Activated CD8-positive, alpha-beta memory T cell treated with anti-CD3 and anti-CD28 coated beads for 1 hour (primary cell): ENCODE results near the gene PHF2.
"Not testable (repeated sequence)": the region's sequence is repeated elsewhere in the genome, so short reads cannot be mapped to it uniquely, and the experiment has no call there.

ENCODE experiments used
- DNase-seq, 2 donors: peaks; one replicate each; pipeline ENCODE4 v3.0.0-alpha.2; 2020; ENCODE audit warnings: low read depth in 1 of 2; ENCODE audit errors: extremely low read depth in 1 of 2

Gene PHF2

GRCh38 chr9:93662952-93663572 is 86.7 kb downstream of the PHF2 start:
- no peak for DNase-seq

GRCh38 chr9:93663877-93664548 is 87.6 kb downstream of the PHF2 start:
- no peak for DNase-seq

- no peak for DNase-seq
Observed at GRCh38 chr9:93664549-93665120, 88.3 kb downstream of the PHF2 start.

GRCh38 chr9:93665128-93665636 is 88.8 kb downstream of the PHF2 start:
- no peak for DNase-seq

- DNase-seq = no peak
Observed at GRCh38 chr9:93665637-93666438, 89.5 kb downstream of the PHF2 start.

GRCh38 chr9:93666439-93666784 is 90.0 kb downstream of the PHF2 start:
- DNase-seq = not testable (repeated sequence)

- no peak for DNase-seq
Observed at GRCh38 chr9:93667006-93667405, 90.6 kb downstream of the PHF2 start.

- DNase-seq = no peak
Observed at GRCh38 chr9:93667627-93668026, 91.2 kb downstream of the PHF2 start.

- no peak for DNase-seq
Observed at GRCh38 chr9:93668261-93668871, 92.0 kb downstream of the PHF2 start.

- no peak for DNase-seq
Observed at GRCh38 chr9:93669116-93669957, 93.0 kb downstream of the PHF2 start.

- DNase-seq = no peak
Observed at GRCh38 chr9:93669958-93670207, 93.5 kb downstream of the PHF2 start.

- no peak for DNase-seq
Observed at GRCh38 chr9:93670208-93671019, 94.0 kb downstream of the PHF2 start.

GRCh38 chr9:93671020-93671338 is 94.6 kb downstream of the PHF2 start:
- no peak for DNase-seq

- DNase-seq = not testable (repeated sequence)
Observed at GRCh38 chr9:93672330-93673020, 96.1 kb downstream of the PHF2 start.

- no peak for DNase-seq
Observed at GRCh38 chr9:93673021-93673838, 96.8 kb downstream of the PHF2 start.

GRCh38 chr9:93673839-93674334 is 97.5 kb downstream of the PHF2 start:
- DNase-seq = no peak

GRCh38 chr9:93674580-93675335 is 98.4 kb downstream of the PHF2 start:
- no peak for DNase-seq
